Trophoblast cell (in vitro differentiated cells and primary cell): ENCODE results near the gene PREB.
"Not testable (repeated sequence)": the region's sequence is repeated elsewhere in the genome, so short reads cannot be mapped to it uniquely, and the experiment has no call there.

Experiments
- DNase-seq, 2 donors: peaks; one replicate each; pipeline ENCODE4 v3.0.0-alpha.2; 2016
- H2AFZ ChIP-seq: 2 replicates; pipeline ENCODE4 v1.6.1; 2013; ENCODE audit warnings: low read length, moderate library complexity, mild to moderate bottlenecking; ENCODE audit not compliant: insufficient read depth, poor library complexity
- H2AK5ac ChIP-seq: 2 replicates; pipeline ENCODE4 v1.6.1; 2013; ENCODE audit warnings: mild to moderate bottlenecking, low read length
- H2BK120ac ChIP-seq: 2 replicates; pipeline ENCODE4 v1.6.1; 2013; ENCODE audit warnings: low read length, mild to moderate bottlenecking, moderate library complexity; ENCODE audit not compliant: insufficient read depth, poor library complexity
- H2BK12ac ChIP-seq: 2 replicates; pipeline ENCODE4 v1.6.1; 2013; ENCODE audit warnings: mild to moderate bottlenecking, low read length, moderate library complexity
- H2BK5ac ChIP-seq: 2 replicates; pipeline ENCODE4 v1.6.1; 2013; ENCODE audit warnings: low read length, low read depth, moderate library complexity, mild to moderate bottlenecking; ENCODE audit not compliant: poor library complexity
- H3K14ac ChIP-seq: 2 replicates; pipeline ENCODE4 v1.6.1; 2013; ENCODE audit warnings: mild to moderate bottlenecking, low read length
- H3K18ac ChIP-seq: 2 replicates; pipeline ENCODE4 v1.6.1; 2013; ENCODE audit warnings: mild to moderate bottlenecking, low read length
- H3K23ac ChIP-seq: 2 replicates; pipeline ENCODE4 v1.6.1; 2013; ENCODE audit warnings: low read length
- H3K27ac ChIP-seq: 2 replicates; pipeline ENCODE4 v1.5.1; 2013; ENCODE audit warnings: low read depth, mild to moderate bottlenecking, inconsistent platforms, low read length, moderate library complexity
- H3K27me3 ChIP-seq: 2 replicates; pipeline ENCODE4 v1.6.1; 2013; ENCODE audit warnings: inconsistent platforms, mild to moderate bottlenecking, low read length, moderate library complexity; ENCODE audit not compliant: insufficient read depth
- H3K36me3 ChIP-seq, 2 experiments: 1 replicate in 1 of 2; 2 replicates in 1 of 2; pipeline ENCODE4 v1.6.1; 2013; ENCODE audit warnings: low read length in 2 of 2, mild to moderate bottlenecking in 2 of 2, moderate library complexity in 1 of 2; ENCODE audit not compliant: insufficient read depth in 2 of 2, control insufficient read depth in 1 of 2
- H3K4ac ChIP-seq: 2 replicates; pipeline ENCODE4 v1.6.1; 2013; ENCODE audit warnings: low read depth, mild to moderate bottlenecking, low read length, moderate library complexity
- H3K4me1 ChIP-seq, 2 experiments: 1 replicate in 1 of 2; 2 replicates in 1 of 2; pipeline ENCODE4 v1.6.1; 2013; ENCODE audit warnings: low read length in 2 of 2, mild to moderate bottlenecking in 2 of 2, moderate library complexity in 1 of 2; ENCODE audit not compliant: insufficient read depth in 2 of 2, control insufficient read depth in 1 of 2
- H3K4me2 ChIP-seq: 2 replicates; pipeline ENCODE4 v1.6.1; 2013; ENCODE audit warnings: inconsistent platforms, mild to moderate bottlenecking, low read length, moderate library complexity
- H3K4me3 ChIP-seq: 2 replicates; pipeline ENCODE4 v1.5.1; 2013; ENCODE audit warnings: mild to moderate bottlenecking, low read depth, low read length, inconsistent platforms
- H3K79me1 ChIP-seq: one replicate; pipeline ENCODE4 v1.6.1; 2013; ENCODE audit warnings: low read length
- H3K79me2 ChIP-seq: 2 replicates; pipeline ENCODE4 v1.6.1; 2013; ENCODE audit warnings: low read length, mild to moderate bottlenecking; ENCODE audit not compliant: control insufficient read depth, insufficient read depth, poor library complexity
- H3K9ac ChIP-seq: 2 replicates; pipeline ENCODE4 v1.6.1; 2013; ENCODE audit warnings: mild to moderate bottlenecking, low read length
- H3K9me3 ChIP-seq: 2 replicates; pipeline ENCODE4 v1.6.1; 2013; ENCODE audit warnings: low read depth, mild to moderate bottlenecking, control low read depth, inconsistent platforms, low read length; ENCODE audit not compliant: insufficient read depth
- H4K12ac ChIP-seq: 2 replicates; pipeline ENCODE4 v1.6.1; 2013; ENCODE audit warnings: low read depth, mild to moderate bottlenecking, low read length, moderate library complexity
- H4K8ac ChIP-seq: 2 replicates; pipeline ENCODE4 v1.6.1; 2013; ENCODE audit warnings: low read depth, mild to moderate bottlenecking, low read length, moderate library complexity
- H4K91ac ChIP-seq: one replicate; pipeline ENCODE4 v1.6.1; 2013; ENCODE audit warnings: low read depth, mild to moderate bottlenecking, low read length, moderate library complexity
- WGBS: extraction: QIAGEN DNeasy Blood & Tissue Kit; methylation state at CpG from one replicate; pipeline ENCODE4 v1.1.7; 2013; ENCODE audit warnings: missing lambda C conversion rate; ENCODE audit not compliant: insufficient read length, insufficient coverage; ENCODE audit errors: extremely low coverage; 5-methylcytosine and 5-hydroxymethylcytosine counted together

Gene PREB

GRCh38 chr2:27122791-27123190 lies 11.6 kb downstream of the PREB start:
- Histone ChIP-seq H3K14ac (no peak overlapping the region), H2AFZ (no peak overlapping the region), H2BK5ac (no peak overlapping the region), H3K27ac (no peak overlapping the region), H2BK12ac (no peak overlapping the region), H3K4me1 (peaks cover 7 to 14% of the 10 kb centered on the region in 2 experiments), H4K91ac (no peak overlapping the region), H4K12ac (no peak overlapping the region), H3K79me2 (no peaks in the 10 kb centered on the region), H3K79me1 (no peaks in the 10 kb centered on the region), H2AK5ac (no peak overlapping the region), H3K4ac (no peak overlapping the region), H2BK120ac (no peak overlapping the region), H3K36me3 (no peaks in the 10 kb centered on the region), H3K4me2 (no peak overlapping the region), H4K8ac (no peak overlapping the region), H3K4me3 (no peak overlapping the region), H3K9ac (no peak overlapping the region), H3K18ac (no peak overlapping the region), H3K23ac (no peak overlapping the region), H3K27me3 (peaks cover 45% of the 10 kb centered on the region), H3K9me3 (peaks cover 6% of the 10 kb centered on the region)
- no peak for DNase-seq
- WGBS: no CpG with 5 or more reads among the region's 7 CpGs

DNA sequence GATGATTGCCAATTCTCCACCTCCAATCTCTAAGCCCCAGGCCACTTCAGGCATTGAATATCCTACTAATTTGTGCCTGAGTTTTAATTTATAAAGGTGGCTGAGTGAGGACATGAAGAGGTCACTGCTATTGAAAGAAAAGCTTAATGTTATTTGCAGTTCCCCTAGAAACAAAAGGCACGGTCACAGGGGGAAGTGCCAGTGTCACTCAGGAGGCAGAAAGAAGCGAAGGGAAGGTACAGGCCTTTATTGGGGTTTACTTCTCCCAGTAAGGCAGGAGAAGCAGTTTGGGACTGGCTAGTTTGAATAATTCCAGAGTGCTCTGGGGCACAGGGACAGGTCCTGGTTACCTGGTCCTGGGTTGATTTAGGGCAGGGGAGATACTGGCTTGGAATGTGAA lies 12.5 kb downstream of the PREB start:
- H3K9ac ChIP-seq: no peak overlapping the region
- H4K12ac ChIP-seq: no peak overlapping the region
- DNase-seq: no peak
- no peak overlapping the region for H3K27ac ChIP-seq
- no peak overlapping the region for H3K4me3 ChIP-seq
- H3K4me1 ChIP-seq: peaks cover 7 to 14% of the 10 kb centered on the region in 2 experiments
- H3K36me3 ChIP-seq: no peaks in the 10 kb centered on the region
- no peak overlapping the region for H2AFZ ChIP-seq
- H2BK5ac ChIP-seq: no peak overlapping the region
- H3K14ac ChIP-seq: no peak overlapping the region
- H3K9me3 ChIP-seq: peaks cover 6% of the 10 kb centered on the region
- H3K79me2 ChIP-seq: no peaks in the 10 kb centered on the region
- H4K91ac ChIP-seq: no peak overlapping the region
- H3K27me3 ChIP-seq: peaks cover 47% of the 10 kb centered on the region
- H2AK5ac ChIP-seq: no peak overlapping the region
- H3K4me2 ChIP-seq: no peak overlapping the region
- H2BK120ac ChIP-seq: no peak overlapping the region
- no peak overlapping the region for H3K23ac ChIP-seq
- no peak overlapping the region for H4K8ac ChIP-seq
- H3K79me1 ChIP-seq: no peaks in the 10 kb centered on the region
- no CpG with 5 or more reads among the region's 2 CpGs for WGBS
- no peak overlapping the region for H3K4ac ChIP-seq
- no peak overlapping the region for H2BK12ac ChIP-seq
- H3K18ac ChIP-seq: no peak overlapping the region

DNA sequence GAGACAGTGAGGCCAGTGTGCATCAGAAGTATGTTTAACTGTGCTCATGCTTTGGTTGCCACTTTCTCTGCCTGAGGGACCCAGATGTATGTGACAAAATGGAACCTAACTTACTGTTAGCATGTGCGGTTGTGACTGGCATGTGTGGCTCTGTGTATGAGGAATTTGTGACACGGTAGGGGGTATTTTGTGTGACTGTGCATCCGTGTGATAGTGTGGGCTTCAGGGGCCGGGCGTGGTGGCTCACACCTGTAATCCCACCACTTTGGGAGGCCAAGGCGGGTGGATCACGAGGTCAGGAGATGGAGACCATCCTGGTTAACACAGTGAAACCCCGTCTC lies 15.1 kb downstream of the PREB start:
- not testable (repeated sequence) for H4K8ac ChIP-seq, H2AFZ ChIP-seq, H2BK120ac ChIP-seq, H3K36me3 ChIP-seq, H3K27ac ChIP-seq, H3K79me1 ChIP-seq, H3K79me2 ChIP-seq, DNase-seq, H3K18ac ChIP-seq, H2BK12ac ChIP-seq, H3K23ac ChIP-seq, H2AK5ac ChIP-seq, H3K14ac ChIP-seq, H3K4ac ChIP-seq, H3K4me2 ChIP-seq, H3K9ac ChIP-seq, H4K91ac ChIP-seq, H2BK5ac ChIP-seq, H4K12ac ChIP-seq, H3K4me3 ChIP-seq, H3K9me3 ChIP-seq
- H3K27me3 ChIP-seq: peaks cover 47% of the 10 kb centered on the region
- WGBS: no CpG with 5 or more reads among the region's 8 CpGs
- peaks cover 7 to 14% of the 10 kb centered on the region in 2 experiments for H3K4me1 ChIP-seq

- Histone ChIP-seq H3K4me2 (peak within 1 kb of the TSS; percentile 57), H3K27ac (no peak within 1 kb of the TSS), H3K79me2 (no peaks in the 10 kb centered on the region), H3K9me3 (peaks cover 6% of the 10 kb centered on the region), H3K23ac (no peak within 1 kb of the TSS), H3K4me1 (peaks cover 7 to 12% of the 10 kb centered on the region in 2 experiments), H2AFZ (no peak within 1 kb of the TSS), H4K91ac (no peak within 1 kb of the TSS), H2BK5ac (no peak within 1 kb of the TSS), H3K36me3 (no peaks in the 10 kb centered on the region), H3K27me3 (peaks cover 42% of the 10 kb centered on the region), H3K18ac (no peak within 1 kb of the TSS), H3K4ac (no peak within 1 kb of the TSS), H4K8ac (no peak within 1 kb of the TSS), H3K9ac (no peak within 1 kb of the TSS), H2BK12ac (no peak within 1 kb of the TSS), H2BK120ac (no peak within 1 kb of the TSS), H3K79me1 (no peaks in the 10 kb centered on the region), H4K12ac (no peak within 1 kb of the TSS), H3K4me3 (peak within 1 kb of the TSS; percentile 47), H3K14ac (no peak within 1 kb of the TSS), H2AK5ac (no peak within 1 kb of the TSS)
- peak in 1 of 2 donors; percentile 17 for DNase-seq
- WGBS: no CpG with 5 or more reads among the region's 84 CpGs
Measured at GRCh38 chr2:27118525-27119329, 15.7 kb downstream of the PREB start, which contains the start of gene CGREF1. TSS of gene CGREF1 (minus strand) at chr2:27119128. CDS start at chr2:27104366, 14,762 bp downstream.
